Activated naive CD4-positive, alpha-beta T cell treated with anti-CD3 and anti-CD28 coated beads, Interleukin-2, amount 50 U/mL, for 24 hours (primary cell): Measurements from ENCODE around the gene ITGB6.

Experiments
- H3K27ac Mint-ChIP-seq: one replicate; pipeline ENCODE4 v1.8.0; 2021; ENCODE audit warnings: mild to moderate bottlenecking, mixed read lengths
- H3K27me3 Mint-ChIP-seq: one replicate; pipeline ENCODE4 v1.8.0; 2021; ENCODE audit warnings: mixed read lengths
- H3K36me3 Mint-ChIP-seq: one replicate; pipeline ENCODE4 v1.8.0; 2021; ENCODE audit warnings: mixed read lengths
- H3K4me1 Mint-ChIP-seq: one replicate; pipeline ENCODE4 v1.8.0; 2021; ENCODE audit warnings: mixed read lengths
- H3K4me3 Mint-ChIP-seq: one replicate; pipeline ENCODE4 v1.8.0; 2021; ENCODE audit warnings: mild to moderate bottlenecking, mixed read lengths
- H3K9me3 Mint-ChIP-seq: one replicate; pipeline ENCODE4 v1.8.0; 2021; ENCODE audit warnings: mixed read lengths

Gene ITGB6

DNA sequence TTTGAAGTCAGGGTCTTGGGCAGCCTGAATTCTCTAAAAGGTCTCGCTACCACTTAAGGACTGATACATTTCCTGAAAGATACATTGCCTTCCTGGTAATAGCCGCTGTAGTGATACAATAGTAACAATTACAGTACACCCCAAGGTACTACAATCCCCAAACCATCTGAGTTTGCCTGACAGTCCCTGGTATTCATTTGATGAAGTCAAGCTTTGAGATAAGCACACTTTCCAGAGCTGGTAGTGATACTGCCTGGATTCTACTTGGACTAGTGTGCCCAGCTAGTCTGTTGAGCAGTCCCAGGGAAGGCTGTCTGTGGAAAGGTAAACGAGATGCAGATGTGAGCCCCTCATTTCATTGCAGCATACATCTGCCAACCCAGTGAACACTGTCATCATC, 24.4 kb upstream of the ITGB6 start:
- no peaks in the 10 kb centered on the region for H3K27me3 Mint-ChIP-seq
- H3K27ac Mint-ChIP-seq, result peak overlapping the region; percentile 56
- H3K9me3 Mint-ChIP-seq, result no peaks in the 10 kb centered on the region
- H3K4me1 Mint-ChIP-seq, result peaks cover 43% of the 10 kb centered on the region
- H3K4me3 Mint-ChIP-seq, result no peak overlapping the region
- H3K36me3 Mint-ChIP-seq, result no peaks in the 10 kb centered on the region

DNA sequence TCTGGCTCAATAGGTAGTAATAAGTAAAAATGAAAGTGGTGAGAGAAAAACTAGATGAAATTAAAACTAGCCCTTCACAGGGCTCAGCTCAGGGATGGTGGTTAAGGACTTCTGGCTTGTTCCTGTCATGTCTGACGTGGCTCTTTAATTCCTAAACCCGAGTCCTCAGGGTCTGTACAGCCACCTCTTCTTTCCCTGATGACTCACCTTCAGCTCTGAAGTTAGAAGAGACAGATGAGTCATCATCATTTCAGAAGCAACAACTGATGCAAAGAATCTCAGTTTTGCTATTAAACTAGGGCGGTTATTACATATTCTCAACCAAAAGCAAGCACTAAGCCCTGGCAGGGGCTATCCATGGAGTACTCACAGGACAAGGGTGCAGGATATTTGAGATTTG, 24.0 kb upstream of the ITGB6 start:
- Mint-ChIP-seq H3K27ac (peak overlapping the region; percentile 56), H3K36me3 (no peaks in the 10 kb centered on the region), H3K27me3 (no peaks in the 10 kb centered on the region), H3K4me3 (peak overlapping the region; percentile 23), H3K4me1 (peaks cover 43% of the 10 kb centered on the region), H3K9me3 (no peaks in the 10 kb centered on the region)

DNA sequence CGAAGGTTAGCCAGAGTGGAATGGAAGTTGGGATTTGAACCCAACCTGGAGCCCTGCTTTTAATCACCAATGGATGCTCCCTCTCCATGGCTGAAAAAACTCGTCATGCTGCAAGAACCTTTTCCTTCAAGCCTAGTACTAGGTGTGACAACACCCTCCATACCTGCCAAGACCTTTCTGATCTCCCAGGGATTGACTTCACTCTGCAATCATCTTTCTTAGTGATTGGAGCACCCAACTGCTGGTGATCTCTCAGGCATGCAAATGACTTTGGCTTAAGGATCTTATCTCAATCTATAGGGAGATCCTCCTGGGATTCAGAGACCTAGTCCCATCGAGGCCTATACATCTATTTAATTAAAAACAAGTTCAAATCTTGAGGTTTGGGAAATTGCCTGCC, 23.5 kb upstream of the ITGB6 start:
- no peaks in the 10 kb centered on the region for H3K27me3 Mint-ChIP-seq
- peaks cover 43% of the 10 kb centered on the region for H3K4me1 Mint-ChIP-seq
- peak overlapping the region; percentile 23 for H3K4me3 Mint-ChIP-seq
- no peaks in the 10 kb centered on the region for H3K9me3 Mint-ChIP-seq
- H3K36me3 Mint-ChIP-seq, result no peaks in the 10 kb centered on the region
- peak overlapping the region; percentile 56 for H3K27ac Mint-ChIP-seq

DNA sequence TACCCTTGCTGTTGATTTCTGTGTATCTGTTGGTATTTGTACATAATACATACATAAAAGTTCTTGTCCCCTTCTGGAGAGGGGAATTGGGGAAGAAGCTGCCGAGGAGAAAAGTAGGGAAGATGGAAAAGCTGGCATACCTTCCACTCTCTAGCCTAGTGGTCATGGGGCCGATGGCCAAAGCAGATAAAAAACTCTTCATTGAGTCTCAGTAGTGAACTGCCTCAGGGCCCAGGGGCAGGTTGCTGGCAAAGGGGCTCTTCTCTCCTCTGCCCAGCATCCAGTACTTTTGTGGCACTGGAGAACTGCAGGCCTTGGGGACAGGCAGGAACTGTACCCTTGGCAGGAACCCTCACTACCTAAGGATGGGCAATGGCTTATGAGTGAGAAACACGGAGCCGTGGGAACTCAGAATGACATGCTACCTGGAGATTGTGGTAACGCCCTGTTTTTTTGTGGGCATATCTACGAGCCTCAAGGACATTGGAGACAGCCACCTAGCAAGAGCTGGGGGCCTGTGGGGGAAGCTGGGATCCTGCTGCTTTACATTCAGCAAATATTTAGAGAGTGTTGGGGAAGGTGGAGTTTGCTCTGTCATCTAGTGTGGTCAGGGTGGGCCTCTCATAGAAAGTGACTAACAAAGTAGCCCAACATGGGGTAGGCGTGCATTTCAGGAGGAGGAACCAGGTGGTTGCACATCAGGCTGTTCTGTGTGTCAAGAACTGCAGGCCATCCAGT, 22.6 kb upstream of the ITGB6 start:
- no peaks in the 10 kb centered on the region for H3K36me3 Mint-ChIP-seq
- no peaks in the 10 kb centered on the region for H3K27me3 Mint-ChIP-seq
- peak overlapping the region; percentile 76 for H3K27ac Mint-ChIP-seq
- no peak overlapping the region for H3K4me3 Mint-ChIP-seq
- H3K9me3 Mint-ChIP-seq, result no peaks in the 10 kb centered on the region
- peaks cover 43% of the 10 kb centered on the region for H3K4me1 Mint-ChIP-seq

DNA sequence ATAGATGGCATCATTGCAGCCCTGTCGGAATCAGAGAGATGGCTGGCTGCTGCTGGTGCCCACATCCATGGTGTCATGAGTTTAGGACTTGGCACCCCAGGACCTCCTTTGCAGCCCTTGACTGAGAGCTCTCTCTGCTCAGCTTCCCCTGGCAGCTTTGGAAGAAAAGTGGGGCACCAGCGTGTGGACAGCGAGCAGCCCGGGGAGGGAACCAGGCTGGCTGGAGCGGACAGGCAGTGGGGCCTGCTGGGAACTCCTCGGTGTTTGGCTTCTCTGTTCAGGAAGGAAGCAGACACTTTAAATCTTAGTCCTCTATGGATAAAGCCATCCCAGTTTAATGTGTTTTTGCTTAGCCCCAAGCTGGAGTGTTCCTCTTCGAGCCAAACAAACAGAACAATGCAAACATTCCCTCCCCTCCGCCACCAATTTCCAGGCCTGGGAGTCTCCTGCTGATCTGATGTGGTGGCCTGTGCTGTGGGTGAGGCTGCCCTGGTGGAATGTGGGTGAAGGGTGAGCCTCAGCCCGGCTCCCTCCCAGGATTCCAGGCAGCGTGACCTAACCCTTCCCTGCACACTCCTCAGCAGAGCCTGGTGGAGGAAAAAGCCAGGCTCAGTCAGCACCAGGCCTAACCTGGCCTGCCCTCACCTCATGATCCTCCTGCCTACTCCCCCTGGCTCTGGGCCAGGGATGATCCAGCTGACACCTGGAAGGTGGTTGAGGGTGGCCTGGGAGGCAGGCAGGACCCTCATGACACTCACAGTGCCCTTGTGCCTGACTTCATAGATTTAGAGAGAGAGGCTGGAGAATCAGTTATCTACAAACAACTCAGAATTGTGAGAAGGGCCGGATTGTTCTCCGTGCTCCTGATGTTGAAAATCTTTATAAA, 21.6 kb upstream of the ITGB6 start:
- Mint-ChIP-seq H3K4me1 (peaks cover 43% of the 10 kb centered on the region), H3K9me3 (no peaks in the 10 kb centered on the region), H3K4me3 (no peak overlapping the region), H3K27ac (peak overlapping the region; percentile 9), H3K36me3 (no peaks in the 10 kb centered on the region), H3K27me3 (no peaks in the 10 kb centered on the region)

DNA sequence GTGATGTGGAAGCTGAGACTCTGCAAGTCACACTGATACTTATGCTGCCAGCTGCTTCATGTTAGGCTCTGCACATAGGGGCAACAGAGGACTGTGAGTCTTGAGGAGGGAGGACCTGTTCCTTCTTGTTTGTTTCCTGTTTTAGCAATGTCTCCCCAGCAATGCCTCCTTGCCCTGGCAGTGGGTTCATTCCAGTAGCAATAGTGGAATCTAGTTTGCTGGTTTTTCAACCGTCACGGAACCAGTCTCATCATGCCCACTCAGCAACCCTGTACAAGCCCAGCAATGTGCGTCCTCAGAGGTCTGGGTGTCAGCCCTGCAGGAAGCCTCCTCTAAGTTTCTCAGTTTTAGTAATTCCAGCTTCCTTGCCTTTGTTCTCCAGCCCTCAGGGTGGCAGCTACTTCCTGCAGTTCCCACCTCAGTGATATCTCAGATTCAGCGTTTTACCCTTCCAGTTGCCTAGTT, 20.5 kb upstream of the ITGB6 start:
- H3K27me3 Mint-ChIP-seq, result no peaks in the 10 kb centered on the region
- H3K27ac Mint-ChIP-seq, result no peak overlapping the region
- peak overlapping the region; percentile 8 for H3K4me3 Mint-ChIP-seq
- H3K4me1 Mint-ChIP-seq, result peaks cover 43% of the 10 kb centered on the region
- no peaks in the 10 kb centered on the region for H3K36me3 Mint-ChIP-seq
- no peaks in the 10 kb centered on the region for H3K9me3 Mint-ChIP-seq

DNA sequence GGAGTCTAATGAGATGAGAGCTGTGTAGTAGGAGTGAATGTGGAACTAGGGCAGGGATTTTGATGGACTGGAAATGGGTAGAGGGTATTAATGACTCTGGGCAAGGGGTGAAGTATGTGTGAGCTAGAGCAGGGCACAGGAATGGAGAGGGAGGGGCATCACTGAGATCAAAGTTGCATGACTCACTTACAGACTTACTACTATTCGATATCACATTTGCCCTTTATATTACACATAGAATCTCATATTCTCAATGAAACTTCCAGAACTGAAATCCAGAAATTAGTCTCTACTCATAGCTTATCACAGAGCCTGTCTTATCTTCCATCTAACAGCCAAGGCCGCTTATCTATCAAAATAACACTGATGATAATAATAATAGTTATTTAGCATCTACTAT, 20.0 kb upstream of the ITGB6 start:
- Mint-ChIP-seq H3K4me1 (peaks cover 39% of the 10 kb centered on the region), H3K36me3 (no peaks in the 10 kb centered on the region), H3K27ac (no peak overlapping the region), H3K4me3 (no peak overlapping the region), H3K9me3 (no peaks in the 10 kb centered on the region), H3K27me3 (no peaks in the 10 kb centered on the region)

DNA sequence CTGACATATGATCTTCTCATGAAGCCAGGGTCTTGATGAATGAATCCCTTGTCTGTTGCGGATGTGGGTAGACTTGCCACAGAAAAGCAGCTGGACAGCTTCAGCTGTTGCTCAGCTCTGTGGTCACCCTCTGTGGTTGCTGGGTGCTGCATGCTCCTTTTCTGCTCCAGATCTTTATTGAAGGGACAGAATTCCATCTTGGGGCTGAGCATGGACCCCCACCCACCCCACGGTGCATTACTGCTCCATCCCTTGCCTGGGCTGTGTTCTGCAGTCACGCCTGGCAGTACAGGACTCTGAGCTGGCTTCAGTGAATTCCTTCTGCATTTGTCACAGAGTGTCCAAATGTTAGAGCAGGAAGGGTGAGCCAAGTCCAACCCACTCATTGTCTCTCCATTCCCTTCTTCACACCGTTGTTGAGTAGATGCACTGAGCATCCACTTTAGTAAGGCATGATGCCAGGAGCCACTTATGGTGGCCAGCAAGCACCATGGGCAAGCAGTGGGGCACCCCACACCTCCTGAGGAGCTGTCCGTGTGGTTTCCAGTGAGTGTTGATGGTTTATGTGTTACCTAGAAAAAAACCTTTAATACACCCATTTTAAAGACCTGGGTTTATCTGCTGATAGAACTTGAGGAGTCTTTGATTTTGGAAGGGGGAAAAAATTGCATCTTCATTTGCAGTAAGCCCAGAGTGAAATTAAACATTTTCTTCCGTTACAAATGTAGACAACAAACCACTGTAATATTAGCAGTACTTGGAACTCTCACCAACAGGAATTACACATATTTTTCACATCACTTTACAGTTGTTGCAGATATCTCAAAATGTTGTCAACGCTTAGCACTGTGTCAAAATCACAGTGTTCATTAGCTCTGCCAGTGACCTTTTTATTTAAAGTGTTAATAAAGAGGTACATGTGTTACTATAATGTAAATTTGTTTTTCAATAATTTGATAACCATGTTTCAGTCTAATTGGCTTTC, 14.7 kb upstream of the ITGB6 start:
- Mint-ChIP-seq H3K4me1 (peaks cover 11% of the 10 kb centered on the region), H3K36me3 (peaks cover 2% of the 10 kb centered on the region), H3K27me3 (peaks cover 2% of the 10 kb centered on the region), H3K9me3 (no peaks in the 10 kb centered on the region), H3K4me3 (no peak overlapping the region), H3K27ac (peak overlapping the region; percentile 48)

DNA sequence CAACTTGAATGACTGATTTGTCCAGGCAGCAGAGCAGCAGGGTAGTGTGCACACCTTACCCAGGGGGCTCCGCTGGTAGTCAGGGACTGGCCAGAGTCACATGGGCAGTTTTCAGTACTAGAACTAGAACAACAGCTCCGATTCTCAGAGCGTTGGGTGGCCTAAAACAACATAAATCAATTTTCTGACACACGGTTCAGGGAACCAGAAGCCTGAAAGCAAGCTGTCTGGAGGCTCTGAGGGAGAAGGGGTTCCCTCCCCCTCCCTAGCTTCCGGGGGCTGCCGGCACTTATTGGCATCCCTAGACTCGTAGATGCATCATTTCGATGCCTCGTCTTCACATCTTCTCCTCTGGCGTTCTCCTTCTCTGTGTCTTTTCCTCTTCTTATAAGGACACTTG, 13.4 kb upstream of the ITGB6 start:
- H3K27ac Mint-ChIP-seq, result no peak overlapping the region
- no peak overlapping the region for H3K4me3 Mint-ChIP-seq
- peaks cover 12% of the 10 kb centered on the region for H3K4me1 Mint-ChIP-seq
- H3K27me3 Mint-ChIP-seq, result peaks cover 2% of the 10 kb centered on the region
- peaks cover 2% of the 10 kb centered on the region for H3K36me3 Mint-ChIP-seq
- no peaks in the 10 kb centered on the region for H3K9me3 Mint-ChIP-seq

DNA sequence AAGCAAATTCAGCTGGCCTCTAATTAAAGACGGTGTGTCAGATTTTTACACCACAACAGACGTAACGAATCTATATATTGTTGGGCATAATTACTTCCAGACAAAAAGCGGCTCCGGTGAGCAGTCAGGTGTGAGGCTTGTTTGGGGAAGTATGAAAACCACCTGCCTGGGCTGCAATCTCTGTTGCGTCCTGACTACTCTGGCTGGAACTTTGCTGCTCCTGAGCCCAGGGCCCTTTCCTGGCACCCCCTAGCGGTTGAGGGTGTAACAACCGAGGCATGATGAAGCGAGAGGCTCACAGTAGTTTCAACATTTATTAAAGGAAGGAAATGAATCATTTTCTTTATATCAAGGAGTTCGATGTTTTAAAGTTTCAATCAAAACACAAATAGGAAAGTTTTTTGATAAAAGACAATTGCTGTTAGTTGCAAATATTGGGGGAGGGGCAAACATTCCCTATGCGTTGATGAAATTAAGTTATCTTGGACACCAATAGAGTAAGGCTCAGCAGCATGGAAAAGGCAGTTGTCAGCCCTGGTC, 10.6 kb upstream of the ITGB6 start:
- H3K9me3 Mint-ChIP-seq, result no peaks in the 10 kb centered on the region

DNA sequence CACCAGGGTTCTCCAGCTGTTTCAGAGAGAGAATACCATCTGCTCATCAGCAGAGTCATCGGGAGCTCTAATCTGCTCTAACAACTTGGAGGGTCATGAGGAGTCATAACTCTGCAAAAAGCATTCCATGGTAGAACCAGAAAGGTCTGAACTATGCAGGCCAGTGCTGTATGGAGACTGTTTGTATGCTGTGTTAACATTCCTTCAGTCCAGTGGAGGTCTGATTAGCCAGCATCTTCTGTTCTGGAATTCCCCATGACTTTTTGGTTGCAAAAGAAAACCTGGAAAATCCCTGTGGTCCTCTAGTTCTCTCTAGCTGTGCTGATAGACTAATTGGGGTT, 9.4 kb upstream of the ITGB6 start:
- Mint-ChIP-seq H3K36me3 (no peaks in the 10 kb centered on the region), H3K27me3 (peaks cover 2% of the 10 kb centered on the region), H3K4me3 (no peak overlapping the region), H3K4me1 (peaks cover 20% of the 10 kb centered on the region), H3K27ac (no peak overlapping the region), H3K9me3 (no peaks in the 10 kb centered on the region)

More for the DNA sequence above, 10.6 kb upstream of the ITGB6 start:
- H3K4me3 Mint-ChIP-seq, result no peak overlapping the region
- peaks cover 2% of the 10 kb centered on the region for H3K36me3 Mint-ChIP-seq
- H3K27ac Mint-ChIP-seq, result no peak overlapping the region
- peaks cover 2% of the 10 kb centered on the region for H3K27me3 Mint-ChIP-seq
- peaks cover 20% of the 10 kb centered on the region for H3K4me1 Mint-ChIP-seq

DNA sequence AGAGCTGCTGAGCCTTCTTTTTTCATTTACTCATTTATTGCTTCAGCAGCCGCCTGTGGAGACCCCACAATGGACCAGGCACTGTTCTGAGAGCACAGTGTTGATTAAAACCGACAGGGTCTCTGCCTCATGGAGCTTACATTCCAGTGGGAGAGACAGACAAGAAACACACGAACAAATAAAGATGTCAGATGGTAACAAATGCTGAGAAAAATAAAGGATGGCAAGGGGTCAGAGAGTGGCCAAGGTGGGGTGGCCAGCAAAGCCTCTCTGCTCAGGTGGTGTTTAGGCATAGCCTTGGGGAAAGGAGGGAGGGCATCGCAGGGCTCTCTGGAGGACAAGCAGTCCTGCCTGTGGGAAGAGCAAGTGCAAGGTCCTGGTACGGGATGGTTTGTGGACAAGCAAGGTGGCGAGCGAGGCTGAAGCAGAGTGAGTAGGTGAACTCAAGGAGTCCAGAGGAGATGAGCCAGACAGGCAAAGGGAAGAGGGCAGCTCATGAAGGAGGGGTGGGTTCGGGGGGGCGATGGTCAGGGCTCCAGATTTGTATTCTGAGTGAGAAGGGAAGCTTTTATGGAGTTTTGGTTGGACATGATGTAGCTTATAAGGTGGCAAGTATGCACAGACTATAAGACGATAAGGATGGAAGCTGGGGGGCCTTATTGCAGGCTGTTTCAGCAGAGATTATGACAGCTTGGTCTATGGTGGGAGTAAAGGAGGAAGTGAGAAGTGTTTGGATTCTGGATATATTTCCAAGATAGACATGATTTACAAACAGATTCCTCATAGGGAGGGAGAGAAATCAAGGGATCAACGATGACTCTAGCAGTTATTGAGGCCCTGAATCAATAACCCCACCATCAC, 8.8 kb upstream of the ITGB6 start:
- Mint-ChIP-seq H3K4me3 (no peak overlapping the region), H3K27ac (peak overlapping the region; percentile 26)

DNA sequence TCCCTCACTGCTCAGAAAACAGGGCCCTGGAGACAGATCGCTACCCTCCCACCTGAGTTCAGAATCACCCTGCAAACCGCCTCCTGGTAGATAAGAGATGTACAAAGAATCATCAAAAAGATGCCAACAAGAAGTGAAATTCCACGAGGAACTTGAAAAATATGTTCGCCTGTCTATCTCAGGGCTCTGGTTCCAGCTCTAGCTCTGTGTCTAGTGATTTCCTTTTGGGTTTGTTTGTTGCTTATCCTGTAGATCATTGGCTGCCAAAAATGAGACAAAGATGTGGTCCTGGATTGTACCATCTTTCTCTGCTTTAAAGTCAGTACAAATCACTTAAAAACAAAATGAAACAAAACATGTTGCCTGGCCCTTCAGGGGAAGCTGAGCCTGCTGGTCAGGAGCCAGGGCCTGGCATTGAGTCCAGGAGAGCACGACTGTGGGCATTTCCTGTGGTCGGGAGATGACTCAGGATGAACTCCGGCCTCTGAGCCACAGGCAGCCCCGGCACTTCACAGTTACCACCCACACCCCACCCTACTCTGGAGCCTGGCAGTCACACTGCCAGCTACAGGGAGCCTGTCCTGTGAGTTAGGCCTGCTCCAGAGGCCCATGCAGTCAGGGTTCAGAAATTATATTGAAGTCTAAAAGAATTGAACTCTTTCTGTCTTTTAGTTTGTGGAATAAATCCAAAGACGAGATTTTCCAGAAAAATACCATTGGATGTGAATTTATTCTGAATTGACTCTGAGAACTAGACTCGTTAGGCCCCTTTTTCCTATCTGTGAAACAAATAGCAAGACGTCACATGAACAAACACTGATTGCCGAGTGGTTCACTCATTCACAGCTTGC, 8.0 kb upstream of the ITGB6 start:
- no peak overlapping the region for H3K27ac Mint-ChIP-seq
- H3K36me3 Mint-ChIP-seq, result no peaks in the 10 kb centered on the region
- H3K27me3 Mint-ChIP-seq, result no peaks in the 10 kb centered on the region
- H3K4me1 Mint-ChIP-seq, result peaks cover 20% of the 10 kb centered on the region
- no peaks in the 10 kb centered on the region for H3K9me3 Mint-ChIP-seq
- no peak overlapping the region for H3K4me3 Mint-ChIP-seq

More for the DNA sequence above, 8.8 kb upstream of the ITGB6 start:
- H3K36me3 Mint-ChIP-seq, result no peaks in the 10 kb centered on the region
- peaks cover 20% of the 10 kb centered on the region for H3K4me1 Mint-ChIP-seq
- H3K9me3 Mint-ChIP-seq, result no peaks in the 10 kb centered on the region
- peaks cover 2% of the 10 kb centered on the region for H3K27me3 Mint-ChIP-seq

DNA sequence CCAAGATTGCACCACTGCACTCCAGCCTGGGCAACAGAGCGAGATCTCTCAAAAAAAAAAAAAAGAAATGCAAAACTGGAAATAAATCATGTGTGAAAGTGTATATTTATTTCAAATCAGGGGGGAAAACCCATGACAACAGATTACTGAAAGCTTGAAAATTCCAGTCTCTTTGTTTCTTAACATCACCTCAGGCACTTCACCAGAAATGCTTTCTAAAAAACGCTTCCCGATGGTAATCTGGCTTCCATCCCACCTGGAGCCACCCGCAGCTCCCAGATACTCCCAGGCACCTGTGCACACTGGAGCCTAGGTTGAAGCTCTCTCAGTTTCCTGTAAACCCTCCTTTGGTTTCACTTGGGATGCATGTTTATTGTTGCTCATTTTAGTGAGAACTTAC, 7.2 kb upstream of the ITGB6 start:
- no peak overlapping the region for H3K4me3 Mint-ChIP-seq
- H3K27ac Mint-ChIP-seq, result no peak overlapping the region
- no peaks in the 10 kb centered on the region for H3K36me3 Mint-ChIP-seq
- peaks cover 20% of the 10 kb centered on the region for H3K4me1 Mint-ChIP-seq
- H3K9me3 Mint-ChIP-seq, result no peaks in the 10 kb centered on the region
- no peaks in the 10 kb centered on the region for H3K27me3 Mint-ChIP-seq
